ENCODE measurements around the gene PKD1.

GRCh38 chr16:2044541-2044940, 91.2 kb downstream of the PKD1 start:
- no peak for TF ChIP-seq EZH2 (IDR thresholded peaks at IDR 0.05)
- TF ChIP-seq POLR2AphosphoS5 (IDR thresholded peaks at IDR 0.05; ENCODE audit: borderline replicate concordance, low read depth, low read length): no peak
- TF ChIP-seq FOXP2 (optimal IDR thresholded peaks at IDR 0.05; ENCODE audit: control extremely low read depth, extremely low read length, insufficient read depth): no peak
